Mucosa of stomach (tissue), 1 donor: ENCODE results near the gene NNMT.

Experiments
- H3K27me3 ChIP-seq: one replicate; pipeline ENCODE4 v1.7.0; 2013; ENCODE audit warnings: mild to moderate bottlenecking, low read length; ENCODE audit not compliant: control insufficient read depth, insufficient read depth
- H3K36me3 ChIP-seq: one replicate; pipeline ENCODE4 v1.7.0; 2013; ENCODE audit warnings: low read length; ENCODE audit not compliant: control insufficient read depth, insufficient read depth
- H3K4me1 ChIP-seq: one replicate; pipeline ENCODE4 v1.7.0; 2013; ENCODE audit warnings: mild to moderate bottlenecking, low read length; ENCODE audit not compliant: control insufficient read depth, insufficient read depth
- H3K4me3 ChIP-seq: one replicate; pipeline ENCODE4 v1.7.0; 2013; ENCODE audit warnings: low read length
- H3K9ac ChIP-seq: one replicate; pipeline ENCODE4 v1.7.0; 2013; ENCODE audit warnings: mild to moderate bottlenecking, low read length, moderate library complexity
- H3K9me3 ChIP-seq: one replicate; pipeline ENCODE4 v1.7.0; 2013; ENCODE audit warnings: mild to moderate bottlenecking, low read length, moderate library complexity; ENCODE audit not compliant: control insufficient read depth
- donor health status: Pancreatic carcinoma.

Gene NNMT

DNA sequence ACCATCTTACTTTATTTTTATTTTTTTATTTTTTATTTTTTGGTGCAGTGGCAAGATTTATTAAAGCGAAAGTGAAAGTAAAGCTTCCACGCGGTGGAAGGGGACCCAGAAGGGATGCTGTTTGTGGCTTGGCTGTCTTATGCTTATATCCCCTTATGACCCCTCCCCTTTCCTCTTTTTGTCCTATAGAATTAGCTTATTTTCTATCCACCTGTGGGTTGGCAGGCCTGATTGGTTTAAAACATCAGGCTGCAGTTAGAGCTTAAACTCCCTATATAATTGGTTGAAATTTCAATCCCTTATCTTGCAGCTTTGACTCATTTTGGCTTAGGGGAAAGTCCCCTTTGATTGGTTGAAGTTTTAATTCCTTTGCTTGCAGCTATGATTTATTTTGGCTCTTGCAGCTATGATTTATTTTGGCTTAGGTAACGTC is 50.5 kb downstream of the NNMT start:
- no peak overlapping the region for H3K9ac ChIP-seq
- no peak overlapping the region for H3K4me3 ChIP-seq
- no peaks in the 10 kb centered on the region for H3K9me3 ChIP-seq
- H3K27me3 ChIP-seq, result no peaks in the 10 kb centered on the region
- H3K4me1 ChIP-seq, result peaks cover 6% of the 10 kb centered on the region
- H3K36me3 ChIP-seq, result no peaks in the 10 kb centered on the region

DNA sequence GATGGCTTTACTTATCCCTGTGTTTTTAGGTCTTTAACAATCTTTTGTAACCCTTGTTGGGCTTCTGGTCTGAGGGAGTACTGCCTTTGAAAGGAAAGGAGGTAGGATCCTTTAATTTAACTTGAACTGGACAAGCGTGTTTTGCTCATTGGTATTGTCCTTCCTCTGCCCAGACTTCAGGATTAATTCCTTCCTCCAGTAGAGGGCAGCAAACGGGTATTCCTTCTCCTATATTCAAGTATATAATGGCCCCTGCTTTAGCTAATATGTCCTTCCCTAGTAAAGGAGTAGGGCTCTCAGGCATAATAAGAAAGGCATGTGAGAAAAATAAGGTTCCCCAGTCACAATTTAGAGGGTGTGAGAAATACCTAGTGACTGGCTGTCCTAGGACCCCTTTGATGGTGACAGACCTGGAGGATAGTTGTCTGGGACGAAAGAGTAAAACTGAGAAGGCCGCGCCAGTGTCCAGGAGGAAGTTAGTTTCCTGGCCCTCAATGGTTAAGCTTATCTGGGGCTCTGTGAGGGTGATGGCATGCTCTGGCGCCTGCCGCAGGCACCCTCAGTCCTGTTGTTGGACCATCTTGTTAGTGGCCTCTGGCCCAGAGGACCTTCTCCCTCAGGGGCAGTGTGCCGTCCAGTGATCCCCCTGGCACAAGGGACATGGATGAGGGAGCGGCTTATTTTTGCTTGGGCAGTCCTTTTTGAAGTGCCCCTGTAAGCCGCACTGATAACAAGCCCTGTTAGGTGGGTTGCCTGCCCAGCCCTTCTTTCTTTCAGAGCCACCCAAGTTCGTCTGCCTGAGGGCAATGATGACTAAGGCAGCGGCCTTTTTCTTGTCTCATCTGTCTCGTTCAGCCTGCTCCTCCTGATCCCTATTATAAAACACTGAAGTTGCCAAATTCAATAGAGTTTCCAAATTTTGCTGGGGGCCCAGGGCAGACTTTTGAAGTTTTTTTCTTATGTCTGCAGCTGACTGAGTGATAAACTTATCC is 52.3 kb downstream of the NNMT start:
- Histone ChIP-seq H3K9me3 (no peaks in the 10 kb centered on the region), H3K4me1 (peaks cover 6% of the 10 kb centered on the region), H3K27me3 (no peaks in the 10 kb centered on the region), H3K4me3 (no peak overlapping the region), H3K36me3 (no peaks in the 10 kb centered on the region), H3K9ac (no peak overlapping the region)

DNA sequence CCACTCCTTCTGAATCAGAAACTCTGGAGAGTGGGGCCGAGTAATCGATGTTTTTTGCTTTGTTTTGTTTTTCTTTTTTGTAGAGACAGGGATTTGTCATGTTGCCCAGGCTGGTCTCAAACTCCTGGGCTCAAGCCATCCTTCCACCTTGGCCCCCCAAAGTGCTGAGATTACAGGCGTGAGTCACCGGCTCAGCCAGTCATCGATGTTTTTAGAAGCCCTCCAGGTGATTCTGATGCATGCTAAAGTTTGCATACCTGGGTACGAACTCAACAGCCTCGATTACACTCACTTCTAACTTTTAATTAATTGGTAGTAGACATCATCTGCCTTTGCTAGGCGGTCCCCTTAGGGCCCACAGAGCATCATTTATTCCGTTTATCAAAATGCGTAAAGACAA is 53.8 kb downstream of the NNMT start:
- Histone ChIP-seq H3K9me3 (no peaks in the 10 kb centered on the region), H3K27me3 (no peaks in the 10 kb centered on the region), H3K4me1 (peaks cover 6% of the 10 kb centered on the region), H3K9ac (no peak overlapping the region), H3K36me3 (no peaks in the 10 kb centered on the region), H3K4me3 (no peak overlapping the region)

DNA sequence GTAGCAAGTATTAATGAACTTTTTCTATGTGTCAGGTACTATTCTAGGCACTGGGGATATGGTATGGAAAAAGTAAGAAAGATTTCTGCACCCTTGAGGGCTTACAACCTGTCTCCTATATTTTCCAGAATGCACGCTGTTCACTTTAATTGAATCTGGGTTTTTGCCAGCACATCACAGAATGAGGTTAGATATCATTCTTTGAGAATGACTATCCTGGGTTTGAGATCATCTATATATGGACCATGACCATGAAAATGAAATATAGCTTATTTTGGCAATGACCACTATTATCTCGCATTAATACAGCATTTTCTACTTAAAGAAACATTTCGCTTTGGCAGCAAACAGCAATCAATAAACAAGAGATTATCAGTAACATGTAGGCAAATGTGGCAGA is 57.2 kb downstream of the NNMT start:
- H3K4me1 ChIP-seq, result no peaks in the 10 kb centered on the region
- H3K4me3 ChIP-seq, result no peak overlapping the region
- no peak overlapping the region for H3K9ac ChIP-seq
- no peaks in the 10 kb centered on the region for H3K36me3 ChIP-seq
- no peaks in the 10 kb centered on the region for H3K27me3 ChIP-seq
- no peaks in the 10 kb centered on the region for H3K9me3 ChIP-seq

DNA sequence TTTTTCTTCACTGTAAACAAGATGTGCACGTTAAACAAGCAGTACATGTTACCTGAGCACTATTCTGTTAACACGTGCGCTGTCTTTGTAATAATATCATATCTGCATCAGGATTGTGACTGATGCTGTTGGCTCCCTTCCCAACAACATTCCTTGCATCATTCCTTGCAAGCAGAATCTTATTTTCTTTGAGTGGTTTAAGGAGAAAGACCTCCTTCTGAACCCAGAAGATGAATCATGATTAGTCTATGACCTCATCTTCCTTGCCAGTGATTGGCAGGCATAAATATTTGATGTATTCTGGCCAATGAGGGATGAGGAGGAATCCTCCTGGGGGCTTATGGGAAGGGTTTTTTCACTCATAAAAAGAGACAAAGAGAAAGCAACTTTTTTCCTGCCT is 57.9 kb downstream of the NNMT start:
- Histone ChIP-seq H3K27me3 (no peaks in the 10 kb centered on the region), H3K9ac (no peak overlapping the region), H3K4me3 (no peak overlapping the region), H3K9me3 (no peaks in the 10 kb centered on the region), H3K4me1 (no peaks in the 10 kb centered on the region), H3K36me3 (no peaks in the 10 kb centered on the region)

DNA sequence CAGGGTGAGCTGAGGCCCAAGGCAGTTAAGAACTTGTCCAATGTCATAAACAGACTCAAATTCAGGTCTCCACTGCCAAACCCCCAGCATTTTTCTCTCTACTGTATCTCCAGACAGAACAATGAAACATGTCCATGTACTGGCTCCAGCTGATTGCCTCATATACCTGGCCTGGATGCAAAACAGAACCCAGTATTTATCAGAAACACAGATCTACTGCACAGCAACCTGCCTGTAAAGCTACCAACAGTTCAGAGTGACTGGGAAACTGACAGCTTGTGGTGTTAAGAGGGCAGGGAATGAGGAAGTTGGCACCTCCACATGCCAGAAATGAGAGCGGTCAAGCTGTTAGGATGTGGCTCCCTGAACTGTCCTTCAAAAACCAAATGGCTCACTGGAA is 62.5 kb downstream of the NNMT start:
- Histone ChIP-seq H3K4me1 (no peaks in the 10 kb centered on the region), H3K36me3 (no peaks in the 10 kb centered on the region), H3K9me3 (no peaks in the 10 kb centered on the region), H3K27me3 (no peaks in the 10 kb centered on the region), H3K4me3 (no peak overlapping the region), H3K9ac (no peak overlapping the region)

DNA sequence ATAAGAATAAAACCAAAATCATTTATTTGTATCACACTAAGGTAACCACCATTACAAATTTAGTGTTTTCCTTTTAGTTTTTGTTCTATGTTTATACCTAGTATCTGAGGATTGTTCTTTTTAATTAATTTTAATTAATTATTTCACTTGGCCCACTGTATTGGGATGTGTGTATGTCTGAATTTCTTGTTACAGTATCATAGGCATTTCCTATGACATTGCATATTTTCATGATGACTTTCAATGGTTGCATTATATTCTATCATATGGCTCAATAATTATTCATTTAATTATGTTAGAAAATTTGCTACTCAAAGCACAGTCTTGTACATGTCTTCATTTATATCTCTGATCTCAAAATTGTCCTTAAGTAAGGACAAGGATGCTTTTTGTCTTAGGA is 63.1 kb downstream of the NNMT start:
- Histone ChIP-seq H3K9me3 (no peaks in the 10 kb centered on the region), H3K36me3 (no peaks in the 10 kb centered on the region), H3K9ac (no peak overlapping the region), H3K4me1 (no peaks in the 10 kb centered on the region), H3K27me3 (no peaks in the 10 kb centered on the region), H3K4me3 (no peak overlapping the region)

DNA sequence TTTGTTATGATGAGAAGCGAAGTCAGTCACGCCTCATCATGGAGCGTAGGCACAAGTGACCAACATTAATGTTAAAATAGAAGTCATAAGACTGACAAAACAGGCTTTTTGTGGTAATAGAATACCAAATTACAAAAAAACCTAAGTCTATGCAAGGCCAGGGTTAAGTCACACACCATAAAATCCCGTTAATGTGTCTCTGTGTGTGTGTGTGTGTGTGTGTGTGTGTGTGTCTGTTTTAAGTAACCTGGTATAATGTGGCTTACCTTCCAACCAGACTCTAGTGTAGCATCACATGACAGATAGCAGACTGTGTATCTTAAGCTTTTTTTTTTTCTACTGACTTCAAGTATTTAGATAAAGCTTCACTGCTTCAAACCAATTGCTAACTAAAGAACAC is 66.1 kb downstream of the NNMT start:
- Histone ChIP-seq H3K9ac (no peak overlapping the region), H3K27me3 (no peaks in the 10 kb centered on the region), H3K4me1 (no peaks in the 10 kb centered on the region), H3K36me3 (no peaks in the 10 kb centered on the region), H3K9me3 (no peaks in the 10 kb centered on the region), H3K4me3 (no peak overlapping the region)

DNA sequence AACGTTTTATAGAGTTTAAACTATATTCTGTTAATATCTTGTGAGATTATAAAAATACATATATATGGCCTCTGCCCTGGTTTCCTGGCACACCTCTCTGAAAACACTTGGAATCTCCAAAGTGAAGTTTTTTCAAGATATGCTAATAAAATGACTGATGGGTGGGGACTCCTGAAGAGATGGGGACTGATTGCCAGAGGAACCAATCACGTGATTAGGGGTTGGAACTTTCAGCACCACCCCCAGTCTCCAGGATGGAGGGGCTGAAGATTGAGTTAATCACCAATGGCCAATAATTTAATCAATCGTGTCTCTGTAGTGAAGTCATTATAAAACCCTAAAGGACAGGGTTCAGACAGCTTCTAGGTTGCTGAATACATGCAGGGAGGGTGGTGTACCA is 66.8 kb downstream of the NNMT start:
- Histone ChIP-seq H3K9ac (no peak overlapping the region), H3K36me3 (no peaks in the 10 kb centered on the region), H3K27me3 (no peaks in the 10 kb centered on the region), H3K4me1 (no peaks in the 10 kb centered on the region), H3K9me3 (no peaks in the 10 kb centered on the region), H3K4me3 (no peak overlapping the region)
